GM18507 (cell line): Measurements from ENCODE around the gene EHBP1.
"Not testable (repeated sequence)": the region's sequence is repeated elsewhere in the genome, so short reads cannot be mapped to it uniquely, and the experiment has no call there.

ENCODE experiments used
- DNase-seq: peaks from one replicate; pipeline ENCODE4 v3.0.0; 2011; ENCODE audit warnings: low read depth; ENCODE audit not compliant: insufficient read length; ENCODE audit errors: extremely low spot score
- FAIRE-seq: peaks from 2 replicates; lab custom pipeline; 2011; peaks lifted over from hg19 to GRCh38; lab: Jason Lieb, UNC

EHBP1 gene

DNA sequence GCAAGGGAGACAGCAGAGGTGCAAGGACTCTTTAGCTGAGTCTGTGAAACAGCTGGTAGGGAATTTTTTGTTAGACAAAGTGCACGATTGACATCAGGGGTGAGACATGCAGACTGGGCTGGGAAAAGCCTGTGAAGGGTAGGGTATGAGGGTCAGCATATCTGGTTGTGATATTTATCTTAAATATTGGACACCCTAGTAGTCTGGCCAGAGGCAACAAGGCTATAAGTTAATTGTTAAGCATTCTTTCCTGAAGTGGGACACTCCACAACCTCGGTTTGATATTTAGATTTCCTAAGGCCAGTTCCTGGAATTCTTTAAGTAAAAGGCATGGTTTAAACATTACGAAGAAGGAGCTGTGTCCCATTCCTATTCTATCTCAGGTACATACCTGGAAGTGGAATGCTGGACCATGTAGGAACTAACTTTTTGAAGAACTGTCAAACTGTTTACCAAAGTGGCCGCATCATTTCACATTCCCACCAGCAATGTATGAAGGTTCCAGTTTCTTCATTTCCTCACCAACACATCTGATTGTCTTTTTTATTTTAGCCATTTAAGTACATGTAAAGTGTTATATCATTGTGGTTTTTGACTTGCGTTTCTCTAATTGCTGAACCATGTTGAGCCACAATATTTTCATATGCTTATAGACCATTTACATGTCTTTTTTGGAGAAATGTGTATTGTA, 22.5 kb downstream of the EHBP1 start:
- DNase-seq = no peak
- no peak for FAIRE-seq

DNA sequence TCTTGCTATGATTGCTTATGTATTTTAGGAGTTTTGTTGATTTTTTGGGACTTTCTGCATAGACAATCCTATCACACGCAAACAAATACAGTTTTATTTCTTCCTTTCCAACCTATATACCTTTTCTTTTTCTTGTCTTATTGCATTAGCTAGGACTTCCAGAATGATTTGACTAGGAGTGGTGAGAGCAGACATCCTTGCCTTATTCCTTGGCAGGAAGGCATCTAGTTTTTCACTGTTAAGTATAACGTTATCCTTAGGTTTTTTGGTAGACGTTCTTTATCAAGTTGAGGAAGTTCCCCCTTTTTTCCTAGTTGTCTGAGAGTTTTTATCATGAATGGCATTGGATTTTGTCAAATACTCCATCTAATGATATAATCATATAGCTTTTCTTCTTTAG, 25.8 kb downstream of the EHBP1 start:
- FAIRE-seq = no peak
- no peak for DNase-seq

- FAIRE-seq = no peak
- no peak for DNase-seq
Observed at GRCh38 chr2:62732262-62732777, 26.8 kb downstream of the EHBP1 start.

- FAIRE-seq (no peak), DNase-seq (no peak)
Observed at GRCh38 chr2:62733546-62733945, 28.0 kb downstream of the EHBP1 start.

DNA sequence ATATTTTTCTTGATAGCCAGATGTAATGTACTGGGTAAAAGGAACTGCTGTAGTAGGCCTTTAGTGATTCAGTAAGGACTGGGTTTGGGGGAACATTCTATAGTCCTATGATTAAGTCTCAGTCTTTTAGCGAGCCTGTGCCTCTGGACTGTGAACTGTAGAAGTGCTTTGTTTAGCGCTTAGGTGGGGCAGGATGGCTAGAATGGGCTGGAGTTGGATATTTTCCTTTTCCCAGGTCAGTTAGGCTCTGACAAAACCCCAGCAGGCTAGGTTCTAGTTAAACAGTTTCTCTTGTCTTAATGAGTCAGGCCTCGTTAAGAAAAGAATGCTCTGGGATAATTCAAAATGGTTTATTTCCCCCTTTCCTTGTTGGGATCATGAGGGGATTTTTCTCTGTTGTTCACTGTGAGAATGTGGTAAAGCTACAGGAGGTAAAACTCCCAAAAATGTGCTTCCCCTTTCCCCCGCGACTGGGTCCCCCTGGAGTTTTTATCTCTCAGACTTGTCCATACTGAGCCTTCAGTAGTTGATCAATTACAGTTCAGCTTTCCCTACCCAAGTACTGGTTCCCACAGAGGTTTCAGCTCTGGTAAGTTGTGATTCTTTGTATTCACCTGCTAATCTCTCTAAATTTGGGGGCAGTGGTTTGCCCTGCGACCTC, 31.5 kb downstream of the EHBP1 start:
- FAIRE-seq = peak; percentile 69

GRCh38 chr2:62738981-62739936, 33.7 kb downstream of the EHBP1 start:
- peak; percentile 12 for FAIRE-seq
- no peak for DNase-seq

More for the DNA sequence above, 31.5 kb downstream of the EHBP1 start:
- no peak for DNase-seq

DNA sequence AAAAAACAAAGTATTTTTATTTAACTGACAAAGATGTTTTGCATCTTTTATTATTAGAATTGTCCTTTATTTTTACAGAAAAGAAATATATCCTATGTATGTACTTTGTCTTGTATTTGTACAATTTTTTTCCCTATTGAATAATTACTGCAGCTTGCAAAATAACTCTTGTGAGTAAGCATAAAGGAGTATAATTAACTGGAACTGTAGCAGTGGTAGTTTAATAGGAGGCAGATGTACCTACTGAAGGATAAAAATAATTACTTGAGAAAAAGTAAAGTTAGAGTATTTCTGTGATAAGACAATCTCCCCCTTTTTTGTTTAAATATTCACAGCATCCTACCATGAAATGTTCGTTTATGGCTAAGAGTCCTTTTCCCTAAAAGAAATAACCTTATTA, 34.7 kb downstream of the EHBP1 start:
- no peak for DNase-seq
- no peak for FAIRE-seq

DNA sequence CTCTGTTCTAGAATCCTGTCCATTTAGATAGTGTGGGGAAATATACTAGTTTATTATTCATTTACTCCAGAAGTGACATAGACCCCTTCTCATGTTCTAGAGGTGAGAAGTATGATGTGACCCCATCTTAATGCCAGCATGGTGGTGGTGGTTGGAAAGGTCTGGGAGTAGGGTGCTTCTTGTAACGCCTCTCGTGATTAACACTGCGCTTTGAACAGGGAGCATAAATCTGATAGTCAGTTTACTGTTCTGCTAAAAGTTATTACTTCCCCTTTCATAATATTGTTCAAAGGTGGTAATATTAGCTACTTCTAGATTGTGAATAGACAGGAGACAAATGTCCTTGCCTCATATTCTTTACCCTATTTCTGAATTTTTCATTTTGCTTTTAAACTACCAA, 35.6 kb downstream of the EHBP1 start:
- DNase-seq = no peak

DNA sequence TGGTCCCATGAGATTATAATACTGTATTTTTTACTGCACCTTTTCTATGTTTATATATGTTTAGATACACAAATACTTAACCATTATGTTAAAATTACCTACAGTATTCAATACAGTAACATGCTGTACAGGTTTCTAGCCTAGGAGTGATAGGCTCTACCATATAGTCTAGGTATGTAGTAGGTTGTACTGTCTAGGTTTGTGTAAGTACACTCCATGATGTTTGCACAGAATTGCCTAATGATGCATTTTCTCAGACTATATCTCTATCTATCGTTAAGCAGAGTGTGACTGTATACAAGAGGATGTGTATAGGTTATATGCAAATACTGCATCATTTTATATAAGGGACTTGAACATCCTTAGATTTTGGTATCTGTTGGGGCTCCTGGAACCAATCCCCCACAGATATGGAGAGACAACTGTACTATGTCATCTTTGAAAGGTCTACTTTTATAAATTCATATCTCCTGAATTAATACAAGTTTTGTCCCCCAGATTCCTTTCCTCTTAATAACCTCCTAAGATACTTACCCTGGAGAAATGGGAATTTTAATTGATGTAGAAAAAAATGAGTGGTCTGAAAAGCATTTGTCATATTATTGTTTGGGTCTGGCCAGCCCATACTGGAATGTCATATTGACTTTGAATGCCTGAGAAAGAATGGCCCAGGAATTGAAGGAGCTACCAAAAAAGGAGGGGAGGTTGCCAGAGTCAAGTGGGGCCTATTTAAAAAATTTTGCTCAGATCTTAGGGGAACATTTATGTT, 36.6 kb downstream of the EHBP1 start:
- DNase-seq (no peak), FAIRE-seq (peak; percentile 31)

More for the DNA sequence above, 35.6 kb downstream of the EHBP1 start:
- no peak for FAIRE-seq

- FAIRE-seq (peak; percentile 72), DNase-seq (no peak)
Observed at GRCh38 chr2:62743506-62743905, 38.0 kb downstream of the EHBP1 start.

DNA sequence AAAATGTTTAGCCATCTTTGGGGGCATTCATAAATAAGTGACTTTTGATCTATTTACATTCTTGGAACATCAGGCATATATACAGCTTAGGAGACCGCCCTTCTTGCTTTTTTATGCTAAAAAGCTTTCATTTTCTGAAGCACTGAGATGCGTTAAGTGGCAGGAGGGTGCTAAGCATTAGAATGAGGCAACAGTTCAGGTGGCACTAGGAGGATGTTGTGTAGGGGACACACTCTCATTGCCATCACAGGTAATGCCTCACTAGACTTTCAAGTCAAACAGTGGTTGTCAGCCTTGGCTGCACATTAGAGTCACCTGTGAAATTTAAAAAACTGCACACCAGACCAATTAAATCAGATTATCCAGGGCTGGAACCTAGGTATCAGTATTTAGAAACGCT, 39.1 kb downstream of the EHBP1 start:
- DNase-seq = no peak
- peak; percentile 9 for FAIRE-seq

DNA sequence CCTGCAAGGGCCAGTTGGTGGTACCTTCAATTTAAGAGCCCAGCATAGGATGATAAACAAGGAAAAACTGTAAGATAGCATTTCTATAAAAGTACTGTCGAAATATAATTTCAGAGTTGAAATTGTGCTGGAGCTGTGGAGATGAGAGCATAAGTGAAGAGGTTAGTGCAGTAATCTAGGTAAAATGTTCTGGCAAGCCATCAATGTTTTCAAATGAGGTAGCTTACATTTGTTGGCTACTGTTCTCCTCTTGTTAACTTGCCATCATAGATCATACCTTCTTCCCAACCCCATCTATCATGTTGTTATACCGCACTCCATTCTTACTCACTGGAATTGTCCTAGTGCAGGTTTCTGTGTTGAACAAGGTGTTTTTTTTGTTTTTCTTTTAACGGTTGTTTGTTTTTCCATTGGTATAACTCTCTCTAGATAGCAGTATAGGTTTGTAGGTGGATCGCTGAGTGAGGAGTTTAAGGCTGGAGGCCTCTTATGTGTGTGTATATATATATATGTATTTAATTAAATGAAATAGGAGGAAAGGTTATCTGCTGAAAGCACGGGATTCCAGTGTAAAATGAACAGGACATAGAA, 40.5 kb downstream of the EHBP1 start:
- DNase-seq (no peak), FAIRE-seq (no peak)

DNA sequence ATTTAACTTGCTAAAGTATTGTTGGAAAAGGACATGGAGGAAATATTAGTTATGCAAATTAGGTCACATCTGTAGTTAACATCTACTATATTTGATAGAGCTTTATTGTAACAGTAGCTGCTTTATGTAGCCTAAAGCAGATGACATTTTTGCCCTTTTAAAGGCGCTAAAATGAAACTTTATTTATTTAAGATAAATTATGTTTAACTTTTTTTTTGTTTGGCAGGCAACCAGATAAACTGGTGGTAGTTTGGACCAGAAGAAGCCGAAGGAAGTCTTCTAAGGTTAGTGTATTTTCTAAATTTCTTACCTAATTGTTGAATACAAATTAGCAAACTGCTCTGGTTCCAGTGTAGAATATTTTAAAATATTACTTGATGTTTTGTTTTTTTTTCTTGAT, 41.7 kb downstream of the EHBP1 start:
- DNase-seq (no peak), FAIRE-seq (no peak)

- FAIRE-seq (no peak), DNase-seq (no peak)
Observed at GRCh38 chr2:62747876-62748275, 42.4 kb downstream of the EHBP1 start.

DNA sequence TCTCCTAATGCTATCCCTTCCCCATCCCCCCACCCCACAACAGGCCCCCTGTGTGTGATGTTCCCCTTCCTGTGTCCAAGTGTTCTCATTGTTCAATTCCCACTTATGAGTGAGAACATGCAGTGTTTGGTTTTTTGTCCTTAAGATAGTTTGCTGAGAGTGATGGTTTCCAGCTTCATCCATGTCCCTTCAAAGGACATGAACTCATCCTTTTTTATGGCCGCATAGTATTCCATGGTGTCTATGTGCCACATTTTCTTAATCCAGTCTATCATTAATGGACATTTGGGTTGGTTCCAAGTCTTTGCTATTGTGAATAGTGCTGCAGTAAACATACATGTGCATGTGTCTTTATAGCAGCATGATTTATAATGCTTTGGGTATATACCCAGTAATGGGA, 43.6 kb downstream of the EHBP1 start:
- DNase-seq, FAIRE-seq: not testable (repeated sequence)

- FAIRE-seq = no peak
- DNase-seq = no peak
Observed at GRCh38 chr2:62757029-62757428, 51.5 kb downstream of the EHBP1 start.

DNA sequence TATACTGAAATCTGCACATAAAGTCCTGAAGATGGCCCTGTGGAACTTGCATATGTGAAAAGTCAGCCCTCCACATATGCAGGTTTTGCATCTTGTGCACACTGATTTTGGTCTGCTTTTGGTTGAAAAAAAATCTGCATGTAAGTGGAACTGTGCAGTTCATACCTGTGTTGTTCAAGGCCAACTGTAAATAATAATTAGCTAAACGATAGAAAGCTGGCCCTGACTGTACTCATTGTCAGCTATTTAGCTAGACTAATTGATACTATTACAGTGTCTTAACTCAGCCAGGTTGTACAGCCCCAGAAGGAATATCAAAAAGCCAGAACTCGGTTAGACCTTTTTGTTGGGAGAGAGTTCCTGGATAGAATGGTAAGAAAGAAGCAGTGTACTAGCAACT, 54.5 kb downstream of the EHBP1 start:
- FAIRE-seq = no peak
- DNase-seq = no peak

- no peak for DNase-seq
- no peak for FAIRE-seq
Observed at GRCh38 chr2:62760555-62760954, 55.0 kb downstream of the EHBP1 start.
